Colonic mucosa (tissue), 4 donors: ENCODE measurements around the gene SLC4A11. TPM values are rescaled to one million over a fixed set of nuclear protein-coding genes. Genes with fewer than 3 reads are reported as not detected.

Experiments
- DNase-seq: peaks from one replicate; pipeline ENCODE4 v3.0.0-alpha.2; 2020
- H3K27ac ChIP-seq: fragments of 200-600 bp; one replicate; pipeline ENCODE4 v1.8.0; 2021
- H3K27me3 ChIP-seq: fragments of 200-600 bp; one replicate; pipeline ENCODE4 v1.8.0; 2021
- H3K36me3 ChIP-seq: fragments of 200-600 bp; one replicate; pipeline ENCODE4 v1.8.0; 2021
- H3K4me1 ChIP-seq: fragments of 200-600 bp; one replicate; pipeline ENCODE4 v1.8.0; 2021; ENCODE audit warnings: mild to moderate bottlenecking
- H3K4me3 ChIP-seq: fragments of 200-600 bp; one replicate; pipeline ENCODE4 v1.8.0; 2021
- H3K9ac ChIP-seq, 2 donors: one replicate each; pipeline ENCODE4 v1.7.0; 2013; ENCODE audit warnings: control low read depth in 2 of 2, low read depth in 2 of 2, low read length in 2 of 2
- H3K9me3 ChIP-seq: fragments of 200-600 bp; one replicate; pipeline ENCODE4 v1.8.0; 2021
- intact Hi-C: fragments of 100-400 bp; cut with DNase I; formaldehyde crosslinking; loops from one replicate; pipeline ENCODE4 v1.14.1; 2022
- total RNA-seq, 2 donors: library from RNA; stranded (reverse); fragmentation: NEBNext Ultra II Directional in 1 of 2; extraction: Animal tissue kit (Norgen Biotek cat#: 25700) in 1 of 2; gene quantifications; one replicate each; pipeline ENCODE4 v1.2.1, GENCODE V29; 2021
- TF ChIP-seq, protein P1 (sequence below): fragments of 200-600 bp; IDR thresholded peaks from one replicate; pipeline ENCODE4 v1.8.0; 2022; ENCODE audit warnings: antibody characterized with exemption, mild to moderate bottlenecking
- donor health status: healthy.
- donor health status: DM: no; HTN: no; CAD: no.
- donor health status: DM: no; HTN: no; CAD: no.

The SLC4A11 gene
- total RNA-seq, 2 donors from 2014 or later, result 1.2 to 2.6 TPM

DNA sequence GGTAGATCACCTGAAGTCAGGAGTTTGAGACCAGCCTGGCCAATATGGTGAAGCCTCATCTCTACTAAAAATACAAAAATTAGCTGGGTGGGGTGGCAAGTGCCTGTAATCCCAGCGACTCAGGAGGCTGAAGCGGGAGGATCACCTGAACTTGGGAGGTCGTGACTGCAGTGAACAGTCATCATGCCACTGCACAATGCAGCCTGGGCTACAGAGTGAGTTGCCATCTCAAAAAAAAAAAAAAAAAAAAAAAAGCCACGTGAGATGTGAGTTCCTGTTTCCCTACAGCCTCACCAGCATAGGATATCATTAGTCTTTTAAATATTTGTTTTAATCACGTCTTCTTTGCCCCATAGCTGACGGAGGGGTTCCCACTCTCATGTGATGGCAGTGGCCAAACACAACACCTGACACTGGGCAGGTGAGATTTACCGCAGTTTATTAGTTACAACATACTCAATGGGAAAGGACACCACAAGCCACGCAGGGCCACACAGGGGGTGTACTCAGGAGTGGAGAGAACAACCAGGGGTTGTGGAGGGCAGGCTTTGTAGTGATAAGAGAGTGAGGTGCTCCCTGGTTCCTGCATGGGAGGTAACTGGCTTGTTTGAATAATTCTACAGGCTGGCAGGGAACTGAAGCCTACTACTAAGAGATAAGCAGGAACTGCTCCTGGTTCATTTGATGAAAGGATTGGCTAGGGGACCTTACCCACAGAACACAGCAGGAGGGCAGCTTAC lies 61.1 kb downstream of the SLC4A11 start:
- Histone ChIP-seq H3K4me3 (no peak overlapping the region), H3K9ac (no peak overlapping the region), H3K36me3 (no peaks in the 10 kb centered on the region), H3K9me3 (no peaks in the 10 kb centered on the region), H3K4me1 (no peaks in the 10 kb centered on the region), H3K27me3 (no peaks in the 10 kb centered on the region), H3K27ac (no peak overlapping the region)
- no peak for DNase-seq
- intact Hi-C loops, result no loop called here
- TF ChIP-seq, protein P1, sequence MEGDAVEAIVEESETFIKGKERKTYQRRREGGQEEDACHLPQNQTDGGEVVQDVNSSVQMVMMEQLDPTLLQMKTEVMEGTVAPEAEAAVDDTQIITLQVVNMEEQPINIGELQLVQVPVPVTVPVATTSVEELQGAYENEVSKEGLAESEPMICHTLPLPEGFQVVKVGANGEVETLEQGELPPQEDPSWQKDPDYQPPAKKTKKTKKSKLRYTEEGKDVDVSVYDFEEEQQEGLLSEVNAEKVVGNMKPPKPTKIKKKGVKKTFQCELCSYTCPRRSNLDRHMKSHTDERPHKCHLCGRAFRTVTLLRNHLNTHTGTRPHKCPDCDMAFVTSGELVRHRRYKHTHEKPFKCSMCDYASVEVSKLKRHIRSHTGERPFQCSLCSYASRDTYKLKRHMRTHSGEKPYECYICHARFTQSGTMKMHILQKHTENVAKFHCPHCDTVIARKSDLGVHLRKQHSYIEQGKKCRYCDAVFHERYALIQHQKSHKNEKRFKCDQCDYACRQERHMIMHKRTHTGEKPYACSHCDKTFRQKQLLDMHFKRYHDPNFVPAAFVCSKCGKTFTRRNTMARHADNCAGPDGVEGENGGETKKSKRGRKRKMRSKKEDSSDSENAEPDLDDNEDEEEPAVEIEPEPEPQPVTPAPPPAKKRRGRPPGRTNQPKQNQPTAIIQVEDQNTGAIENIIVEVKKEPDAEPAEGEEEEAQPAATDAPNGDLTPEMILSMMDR, result no peak

Other genes with a start within 250 kb of the SLC4A11 start
- not detected for gene GNRH2, start 195.6 kb downstream of the SLC4A11 start, total RNA-seq
- 10 to 100 TPM; 37.6 to 72.5 TPM for gene MRPS26, start 193.1 kb downstream of the SLC4A11 start, total RNA-seq
- gene OXT, start 167.6 kb downstream of the SLC4A11 start, total RNA-seq, result not detected
- not detected for gene AVP, start 154.5 kb downstream of the SLC4A11 start, total RNA-seq
- gene FASTKD5, start 79.3 kb downstream of the SLC4A11 start, total RNA-seq, result 10 to 100 TPM; 17.3 to 19.8 TPM
- gene UBOX5, start 79.3 kb downstream of the SLC4A11 start, total RNA-seq, result 1 to 10 TPM; 6.5 to 6.6 TPM
- 1 to 10 TPM; 7.9 to 8.3 TPM for gene LZTS3, start 65.6 kb downstream of the SLC4A11 start, total RNA-seq
- 10 to 100 TPM; 57.8 to 88.6 TPM for gene DDRGK1, start 34.5 kb downstream of the SLC4A11 start, total RNA-seq
- gene ITPA, start 29.7 kb downstream of the SLC4A11 start, total RNA-seq, result 10 to 100 TPM; 35.2 to 67.6 TPM
- gene DNAAF9, start 168.5 kb upstream of the SLC4A11 start, total RNA-seq, result 1 to 10 TPM; 1.2 to 4.0 TPM
- gene ATRN, start 231.8 kb upstream of the SLC4A11 start, total RNA-seq, result 10 to 100 TPM; 17.0 to 23.1 TPM